ENCODE results near the gene MMS22L.

Gene MMS22L

DNA sequence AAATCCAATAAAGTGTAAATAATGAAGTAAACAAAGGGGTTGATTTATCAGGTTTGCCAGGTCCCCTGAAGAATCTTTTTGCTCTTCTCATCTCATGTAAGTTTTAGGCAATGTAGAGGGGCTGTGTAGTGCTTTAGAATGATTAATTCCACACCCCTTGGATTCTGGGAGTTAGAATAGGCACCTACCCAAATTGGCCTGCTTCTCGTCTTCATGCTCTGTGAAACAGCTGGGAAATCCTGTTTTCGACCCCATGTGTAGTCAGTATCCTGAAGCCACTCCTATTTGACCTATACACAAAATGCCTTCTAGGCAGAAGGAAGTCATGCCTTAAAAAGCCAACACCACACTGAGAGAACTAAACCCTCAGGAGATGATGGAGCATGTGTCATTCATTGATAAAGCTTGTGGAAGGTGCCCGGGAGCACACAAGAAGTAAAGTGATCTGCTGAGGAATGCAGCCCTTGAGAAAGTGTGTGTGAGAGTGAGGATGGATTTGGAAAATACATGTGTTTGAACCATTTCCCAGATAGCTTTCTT, 187.6 kb downstream of the MMS22L start:
- in situ Hi-C loops (cut with HindIII; ENCODE audit: low sequenced_read_pairs): no loop called here

DNA sequence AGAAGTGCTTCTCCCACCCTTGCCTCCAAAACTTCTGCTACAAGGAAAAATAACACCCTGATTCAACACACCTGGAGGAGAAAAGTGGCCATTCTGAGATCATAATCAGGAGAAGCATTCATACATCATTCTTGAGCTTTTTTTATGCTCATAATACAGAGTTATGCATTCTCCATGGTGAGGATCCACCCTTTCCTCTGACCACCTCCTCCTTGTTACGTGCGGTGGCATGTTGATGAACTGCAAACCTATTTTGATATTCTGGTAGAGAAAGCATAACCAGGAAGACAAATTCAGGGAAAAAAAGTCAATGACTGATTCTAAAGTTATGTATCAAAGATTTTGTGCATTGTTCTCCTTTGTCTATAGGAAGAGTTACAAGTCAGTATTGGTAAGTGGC, 188.6 kb downstream of the MMS22L start:
- in situ Hi-C loops (cut with HindIII; ENCODE audit: low sequenced_read_pairs): no loop called here

DNA sequence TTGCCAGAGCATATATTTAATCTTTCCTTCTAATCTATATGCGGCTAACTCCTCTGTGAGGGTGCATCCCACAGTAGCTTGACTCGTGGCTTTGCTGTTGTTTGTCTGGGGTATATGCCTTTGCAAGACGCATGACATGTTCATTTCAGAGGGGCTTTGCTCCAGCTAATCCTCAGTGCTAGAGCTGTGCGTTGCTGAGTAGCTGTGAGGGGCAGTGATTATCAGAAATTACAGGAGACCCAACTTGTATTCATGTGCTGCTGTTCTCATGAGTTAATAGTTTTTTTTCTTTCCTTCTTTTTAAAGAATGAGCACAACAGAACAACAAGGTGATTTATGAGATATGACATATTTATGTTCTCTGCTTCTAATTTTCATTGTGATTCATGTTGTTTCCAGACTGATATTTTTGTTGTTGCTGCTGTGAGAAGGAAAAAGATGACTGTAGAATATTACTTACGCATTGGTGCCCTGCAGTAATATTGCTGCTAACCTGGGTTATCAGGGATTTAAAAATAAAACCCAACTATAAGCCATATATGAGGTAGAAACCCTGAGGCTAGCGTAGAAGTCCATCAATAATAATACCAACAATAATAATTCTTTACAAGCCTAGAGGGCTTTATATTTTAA, 190.2 kb downstream of the MMS22L start:
- in situ Hi-C loops (cut with HindIII; ENCODE audit: low sequenced_read_pairs): no loop called here

Data from DLD1 (cell line).